T-cell (primary cell): Measurements from ENCODE around the gene DOK4. TPM values are rescaled to one million over a fixed set of nuclear protein-coding genes. Genes with fewer than 3 reads are reported as not detected.

Experiments
- ATAC-seq, 4 experiments: fragments of 200-7000 bp in 3 of 4; fragments of 150-1000 bp in 1 of 4; cut with Tn5 transposase; replicated peaks in 1 of 4; 1 replicate in 3 of 4; 2 replicates in 1 of 4; pipeline ENCODE4 v1.10.0; 2021; ENCODE audit warnings: moderate library complexity in 3 of 4, mild to moderate bottlenecking in 2 of 4, moderate number of reproducible peaks in 1 of 4
- CTCF ChIA-PET, 2 donors: fragments of 300-600 bp; sonication (Branson Sonifier 250); formaldehyde crosslinking; loops; one replicate each; lab custom pipeline; 2022; ENCODE audit warnings: antibody characterized with exemption in 2 of 2; lab: Charles Lee
- POLR2A ChIA-PET, 2 donors: fragments of 300-600 bp; sonication (Branson Sonifier 250); formaldehyde crosslinking; loops; one replicate each; lab custom pipeline; 2022; ENCODE audit warnings: antibody characterized with exemption in 2 of 2; lab: Charles Lee
- DNase-seq, 35 experiments: peaks; one replicate each; pipeline versions ENCODE4 v3.0.0 to v3.0.0-alpha.2; 2013 to 2023
- H3K27ac ChIP-seq: one replicate; pipeline ENCODE4 v1.5.1; 2013; ENCODE audit warnings: low read length
- H3K27me3 ChIP-seq, 2 experiments: replicated peaks in 1 of 2; 1 replicate in 1 of 2; 2 replicates in 1 of 2; pipeline versions ENCODE4 v1.6.1 to v1.7.0; 2013; ENCODE audit warnings: low read length in 1 of 2, mixed read lengths in 1 of 2; ENCODE audit not compliant: control insufficient read depth in 2 of 2, insufficient read depth in 2 of 2; ENCODE audit errors: extremely low read depth in 1 of 2
- H3K36me3 ChIP-seq, 2 donors: 1 replicate in 1 of 2; 2 replicates in 1 of 2; pipeline versions ENCODE4 v1.6.1 to v1.7.0; 2013; ENCODE audit warnings: low read length in 1 of 2; ENCODE audit not compliant: control insufficient read depth in 2 of 2, insufficient read depth in 1 of 2; ENCODE audit errors: extremely low read depth in 1 of 2
- H3K4me1 ChIP-seq, 2 experiments: 1 replicate in 1 of 2; 2 replicates in 1 of 2; pipeline versions ENCODE4 v1.6.1 to v1.7.0; 2013; ENCODE audit warnings: low read length in 2 of 2, mixed read lengths in 1 of 2; ENCODE audit not compliant: insufficient read depth in 2 of 2, control insufficient read depth in 1 of 2; ENCODE audit errors: extremely low read depth in 1 of 2
- H3K4me3 ChIP-seq, 2 donors: 1 replicate in 1 of 2; 2 replicates in 1 of 2; pipeline versions ENCODE4 v1.5.1 to v1.7.0; 2013; ENCODE audit warnings: mild to moderate bottlenecking in 2 of 2, low read length in 1 of 2, moderate library complexity in 1 of 2; ENCODE audit not compliant: control insufficient read depth in 1 of 2; ENCODE audit errors: extremely low read depth in 1 of 2
- H3K9me3 ChIP-seq: 2 replicates; pipeline ENCODE4 v1.7.0; 2013
- H3K27ac Mint-ChIP-seq, 2 donors: one replicate each; pipeline ENCODE4 v1.8.0; 2020 to 2021; ENCODE audit warnings: mild to moderate bottlenecking in 2 of 2, mixed read lengths in 2 of 2
- H3K27me3 Mint-ChIP-seq, 2 donors: one replicate each; pipeline ENCODE4 v1.8.0; 2021 to 2022; ENCODE audit warnings: mixed read lengths in 2 of 2
- H3K36me3 Mint-ChIP-seq: one replicate; pipeline ENCODE4 v1.8.0; 2021; ENCODE audit warnings: mixed read lengths
- H3K4me1 Mint-ChIP-seq, 3 donors: one replicate each; pipeline ENCODE4 v1.8.0; 2020 to 2022; ENCODE audit warnings: mixed read lengths in 3 of 3, mild to moderate bottlenecking in 1 of 3
- H3K4me3 Mint-ChIP-seq, 3 donors: one replicate each; pipeline ENCODE4 v1.8.0; 2020 to 2022; ENCODE audit warnings: mild to moderate bottlenecking in 3 of 3, mixed read lengths in 3 of 3, moderate library complexity in 3 of 3
- H3K9me3 Mint-ChIP-seq, 3 donors: one replicate each; pipeline ENCODE4 v1.8.0; 2020 to 2022; ENCODE audit warnings: mixed read lengths in 3 of 3
- WGBS: methylation state at CpG from one replicate; pipeline ENCODE4 v1.1.5; 2013; ENCODE audit warnings: missing lambda C conversion rate; ENCODE audit not compliant: insufficient coverage; 5-methylcytosine and 5-hydroxymethylcytosine counted together
- total RNA-seq, 35 experiments: library from RNA in 6 of 35; stranded (reverse) in 6 of 35; fragments of 120-200 nt in 1 of 35; gene quantifications; one replicate each; pipeline versions ENCODE4 v1.2.1 to v1.2.4 and lab custom pipeline; 2013 to 2026

DOK4 gene
- total RNA-seq, 5 donors from 2014 or later (not counting 1 experiment from before 2014, with no cell fraction given): 2.2 to 4.1 (median 3.1) TPM

DNA sequence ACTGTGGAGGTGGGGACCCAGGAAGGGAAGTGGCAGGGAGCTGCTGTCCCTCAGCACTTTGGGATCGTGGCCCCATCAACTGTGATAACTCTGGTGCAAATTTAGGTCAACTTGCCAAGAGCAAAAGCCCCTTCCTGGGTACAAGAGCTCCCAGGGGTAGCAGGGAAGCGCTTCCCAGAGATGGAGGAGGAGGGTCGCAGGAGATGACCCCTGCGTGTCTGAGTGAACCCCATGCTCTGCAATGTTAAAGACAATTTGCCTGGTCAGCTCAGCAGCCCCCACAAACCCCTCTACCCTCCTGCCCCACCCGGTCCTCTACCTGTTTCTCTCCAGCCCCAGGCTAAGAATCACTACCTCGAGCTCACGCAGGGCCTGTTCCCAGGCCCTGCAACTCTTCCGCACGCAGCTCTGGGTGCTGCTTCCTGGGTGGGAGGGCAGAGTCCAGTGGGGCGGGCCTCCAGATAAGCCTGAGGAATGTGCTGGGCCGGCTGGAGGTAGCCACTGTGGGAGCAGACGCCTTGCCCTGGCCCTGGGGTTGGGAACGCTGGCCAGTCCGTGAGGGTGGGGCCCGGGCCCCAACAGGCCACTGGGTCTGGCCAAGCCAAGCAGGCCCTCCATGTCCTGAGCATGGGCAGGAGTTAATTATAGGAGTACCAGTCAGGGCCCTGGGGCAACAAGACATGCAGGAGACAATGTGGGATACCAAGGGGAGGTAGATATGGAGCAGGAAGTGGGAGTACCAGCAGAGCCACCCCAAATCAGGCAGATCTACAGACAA lies 6.1 kb downstream of the DOK4 start:
- Histone ChIP-seq H3K4me3 (no peak overlapping the region), H3K27ac (no peak overlapping the region), H3K27me3 (no peaks in the 10 kb centered on the region), H3K36me3 (no peaks in the 10 kb centered on the region), H3K4me1 (peaks cover 4 to 30% of the 10 kb centered on the region in 2 experiments), H3K9me3 (no peaks in the 10 kb centered on the region)
- 90% methylated on average over 12 of the region's 15 CpGs for WGBS
- Mint-ChIP-seq H3K4me1 (peaks cover 16 to 22% (median 21%) of the 10 kb centered on the region in 3 donors), H3K27me3 (no peaks in the 10 kb centered on the region), H3K36me3 (no peaks in the 10 kb centered on the region), H3K9me3 (no peaks in the 10 kb centered on the region), H3K27ac (no peak overlapping the region), H3K4me3 (no peak overlapping the region)
- DNase-seq (no peak), ATAC-seq (no peak)
- ChIA-PET CTCF (no interaction called here), POLR2A (no interaction called here)

DNA sequence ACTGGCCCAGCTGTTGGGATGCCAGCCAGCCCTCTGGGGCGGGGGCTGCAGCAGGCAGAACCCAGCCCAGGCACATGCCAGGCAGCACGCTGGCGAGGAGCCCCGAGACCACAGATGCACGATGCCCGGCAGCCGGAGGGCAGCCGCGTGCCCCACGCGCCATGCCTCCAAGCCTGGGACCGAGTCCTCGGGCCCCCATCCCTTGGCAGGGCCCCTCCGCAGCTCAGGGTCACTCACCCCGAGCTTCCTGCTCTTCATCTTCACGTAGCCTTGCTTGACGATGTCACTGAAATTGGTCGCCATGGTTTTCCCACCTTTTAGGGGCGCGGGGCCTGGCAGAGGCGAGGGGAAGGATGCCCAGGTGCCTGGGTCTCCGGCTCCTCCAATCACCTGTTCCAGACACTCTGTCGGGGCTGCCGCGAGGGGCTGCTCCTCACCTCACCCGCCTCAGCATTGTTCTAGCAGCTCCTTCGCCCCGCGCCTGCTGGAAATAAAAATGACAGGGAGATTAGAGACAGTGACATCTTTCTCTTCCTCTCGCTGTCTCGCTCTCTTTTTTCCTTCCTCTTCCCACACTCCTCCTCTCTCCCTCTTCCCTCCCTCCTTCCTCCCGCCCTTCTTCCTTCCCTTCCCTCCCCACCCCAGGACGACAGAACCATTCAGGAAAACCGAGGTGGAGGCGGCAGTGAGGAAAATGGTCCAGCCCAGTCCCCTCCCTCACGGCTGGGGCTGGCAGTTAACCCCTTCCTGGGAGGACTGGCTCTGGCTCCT lies 6.9 kb downstream of the DOK4 start:
- Mint-ChIP-seq H3K27ac (peak overlapping the region in 1 of 2 donors; percentile 28), H3K4me1 (peaks cover 13 to 19% (median 13%) of the 10 kb centered on the region in 3 donors), H3K36me3 (no peaks in the 10 kb centered on the region), H3K9me3 (no peaks in the 10 kb centered on the region), H3K4me3 (no peak overlapping the region), H3K27me3 (no peaks in the 10 kb centered on the region)
- H3K9me3 ChIP-seq: no peaks in the 10 kb centered on the region
- DNase-seq (no peak), ATAC-seq (no peak)
- no peaks in the 10 kb centered on the region for H3K27me3 ChIP-seq
- H3K4me3 ChIP-seq: no peak overlapping the region
- H3K36me3 ChIP-seq: no peaks in the 10 kb centered on the region
- ChIA-PET CTCF (no interaction called here), POLR2A (interaction anchor here in 1 of 2 donors (0.6 kb wide), 1 partner anchor 48 kb away, joined by 3 read pairs; no protein-coding TSS in a partner anchor)
- WGBS: 80% methylated on average over 25 of the region's 36 CpGs
- H3K27ac ChIP-seq: no peak overlapping the region
- peaks cover 4 to 23% of the 10 kb centered on the region in 2 experiments for H3K4me1 ChIP-seq

DNA sequence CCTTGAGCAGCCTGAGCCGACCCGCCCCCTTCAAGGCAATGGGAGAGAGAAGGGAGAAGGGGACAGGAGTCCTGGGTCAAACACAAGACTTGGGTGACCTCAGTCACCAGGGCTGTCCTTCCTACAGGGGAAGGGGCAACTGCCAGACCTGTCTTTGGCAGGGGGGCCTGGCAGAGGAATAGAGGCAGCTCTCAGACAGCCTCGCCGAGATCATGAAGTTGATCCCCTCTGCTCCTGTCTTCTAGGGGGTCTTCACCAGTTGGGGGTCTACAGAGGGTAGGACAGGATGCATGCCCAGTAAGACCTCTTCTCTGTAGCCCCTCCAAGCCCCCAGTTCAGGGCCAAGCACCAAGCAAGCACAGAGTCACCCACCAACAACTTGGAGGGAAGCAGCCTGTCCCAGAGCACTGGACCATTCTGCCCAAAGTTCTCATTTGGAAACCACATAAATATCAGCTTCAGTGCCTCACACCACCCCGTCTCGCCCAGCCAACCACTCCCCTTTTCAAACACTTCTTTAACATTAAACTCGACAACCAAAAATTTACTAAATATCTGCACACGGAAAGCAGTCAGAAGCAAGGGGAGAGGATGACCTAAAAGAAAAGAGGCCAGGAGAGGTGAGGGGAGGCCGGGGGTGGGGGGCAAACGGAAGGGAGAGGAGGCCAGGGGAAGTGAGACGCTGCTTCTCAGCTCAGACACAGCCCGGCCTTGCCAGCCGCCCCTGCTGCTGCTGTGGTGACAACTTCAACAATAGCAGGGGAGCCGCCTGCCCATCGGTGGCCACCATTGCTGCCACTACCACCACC lies 7.7 kb downstream of the DOK4 start:
- Mint-ChIP-seq H3K36me3 (no peaks in the 10 kb centered on the region), H3K9me3 (no peaks in the 10 kb centered on the region), H3K4me1 (peaks cover 12 to 19% (median 13%) of the 10 kb centered on the region in 3 donors), H3K27me3 (no peaks in the 10 kb centered on the region), H3K27ac (no peak overlapping the region), H3K4me3 (no peak overlapping the region)
- ChIA-PET CTCF (interaction anchor here in 1 of 2 donors (1.0 kb wide), 1 partner anchor 41 kb away, joined by 3 read pairs; no protein-coding TSS in a partner anchor), POLR2A (interaction anchor here in 1 of 2 donors (0.6 kb wide), 1 partner anchor 47 kb away, joined by 3 read pairs; no protein-coding TSS in a partner anchor)
- H3K27ac ChIP-seq: no peak overlapping the region
- no peak for ATAC-seq
- no peak overlapping the region for H3K4me3 ChIP-seq
- DNase-seq: no peak
- H3K36me3 ChIP-seq: no peaks in the 10 kb centered on the region
- peaks cover 4 to 23% of the 10 kb centered on the region in 2 experiments for H3K4me1 ChIP-seq
- no peaks in the 10 kb centered on the region for H3K9me3 ChIP-seq
- no peaks in the 10 kb centered on the region for H3K27me3 ChIP-seq
- 71% methylated on average over 9 of the region's 15 CpGs for WGBS

DNA sequence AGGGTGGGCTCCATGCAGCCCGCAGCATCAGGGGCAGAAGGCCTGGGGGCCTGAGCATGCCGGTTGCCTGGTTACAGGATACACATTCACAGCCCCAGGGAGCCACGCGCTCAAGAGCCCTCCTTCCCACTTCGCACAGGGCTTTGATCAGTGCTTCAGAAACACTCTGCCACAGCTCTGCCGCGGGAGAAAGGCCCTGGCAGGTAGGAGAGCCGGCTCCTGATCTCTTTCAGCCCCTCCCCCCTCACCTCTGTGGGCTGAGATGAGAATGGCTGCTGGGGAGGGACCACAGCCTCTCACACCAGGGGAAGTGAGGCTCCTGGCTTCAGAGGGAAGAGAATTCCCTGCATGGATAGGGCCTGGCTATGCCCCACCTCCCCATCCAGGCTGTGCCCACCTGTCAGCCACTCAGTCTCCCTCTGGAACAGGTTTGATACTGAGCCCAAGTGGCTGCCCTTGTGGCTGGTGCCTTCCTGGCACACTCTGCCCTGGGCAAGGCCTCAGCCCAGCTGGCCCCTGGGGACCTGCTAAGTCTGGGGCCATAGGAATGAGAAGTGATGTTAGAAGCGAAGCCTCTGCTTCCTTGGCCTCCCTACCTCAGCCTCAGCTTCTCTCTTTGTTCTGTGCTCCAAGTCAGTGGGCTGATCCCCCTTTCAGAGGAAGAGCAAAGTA lies 8.6 kb downstream of the DOK4 start:
- Histone ChIP-seq H3K4me1 (peaks cover 4 to 23% of the 10 kb centered on the region in 2 experiments), H3K27me3 (no peaks in the 10 kb centered on the region), H3K36me3 (peaks cover 0 to 3% of the 10 kb centered on the region in 2 donors), H3K4me3 (no peak overlapping the region), H3K9me3 (no peaks in the 10 kb centered on the region), H3K27ac (no peak overlapping the region)
- Mint-ChIP-seq H3K9me3 (no peaks in the 10 kb centered on the region), H3K27me3 (no peaks in the 10 kb centered on the region), H3K4me1 (peaks cover 12 to 19% (median 13%) of the 10 kb centered on the region in 3 donors), H3K4me3 (no peak overlapping the region), H3K27ac (no peak overlapping the region), H3K36me3 (no peaks in the 10 kb centered on the region)
- DNase-seq (no peak), ATAC-seq (no peak)
- ChIA-PET POLR2A (no interaction called here), CTCF (interaction anchor here in 1 of 2 donors (0.6 to 1.0 kb wide), 2 partner anchors 42 to 608 kb away, joined by 3 read pairs; no protein-coding TSS in a partner anchor)
- 100% methylated on average over 2 of the region's 9 CpGs for WGBS

DNA sequence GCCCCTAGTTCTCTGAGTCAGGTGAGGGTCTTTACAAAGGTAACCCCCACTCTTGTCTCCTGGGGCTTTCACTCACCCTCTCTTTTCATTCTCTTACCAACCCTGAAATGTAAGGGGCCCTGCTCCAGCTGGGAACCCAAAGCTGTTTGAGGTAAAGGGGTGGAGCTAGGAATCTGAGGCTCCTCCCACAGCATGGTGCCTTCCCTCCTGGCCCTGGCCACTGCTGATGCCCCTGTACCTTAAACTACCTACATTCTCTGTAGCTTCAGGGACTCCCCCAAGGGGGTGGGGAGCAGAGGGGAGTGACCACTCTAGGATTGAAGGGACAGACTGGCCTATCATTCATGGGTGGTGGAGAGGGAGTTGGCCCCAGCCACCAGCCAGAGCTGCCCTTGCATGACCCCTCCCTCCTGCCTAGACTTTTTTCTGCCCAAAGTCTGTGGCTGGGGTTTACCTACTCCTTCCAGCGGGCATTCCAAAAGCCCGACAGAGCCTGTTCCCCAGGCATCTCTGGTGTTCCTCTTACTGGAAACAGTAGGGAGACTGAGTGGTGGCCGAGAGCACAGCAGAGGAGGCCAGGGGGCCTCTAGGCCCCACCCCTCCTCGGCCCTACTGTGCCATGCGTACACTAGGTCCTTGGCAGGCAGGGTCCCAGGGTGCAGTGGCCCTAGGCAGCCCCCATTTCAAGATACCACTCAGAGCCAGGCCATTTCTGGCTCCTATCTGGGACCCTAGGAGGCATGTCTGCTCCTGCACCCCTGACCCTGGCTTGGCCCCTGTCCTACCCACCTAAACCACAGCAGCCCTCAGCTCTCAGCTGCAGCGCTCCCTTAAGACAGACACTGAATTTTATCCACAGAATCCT lies 9.5 kb downstream of the DOK4 start:
- Histone ChIP-seq H3K27me3 (no peaks in the 10 kb centered on the region), H3K27ac (peak overlapping the region; percentile 34), H3K36me3 (peaks cover 4 to 11% of the 10 kb centered on the region in 2 donors), H3K4me3 (no peak overlapping the region), H3K4me1 (peaks cover 6 to 26% of the 10 kb centered on the region in 2 experiments), H3K9me3 (no peaks in the 10 kb centered on the region)
- H3K4me3 Mint-ChIP-seq: peak overlapping the region in 1 of 3 donors; percentile 34
- H3K27ac Mint-ChIP-seq: peak overlapping the region in 1 of 2 donors; percentile 72
- ATAC-seq (no peak), DNase-seq (no peak)
- CTCF ChIA-PET: interaction anchor here in 1 of 2 donors (0.6 kb wide), 2 partner anchors 58 to 607 kb away, joined by 3 read pairs; no protein-coding TSS in a partner anchor
- WGBS: 91% methylated on average over 5 of the region's 6 CpGs
- peaks cover 13 to 19% (median 17%) of the 10 kb centered on the region in 3 donors for H3K4me1 Mint-ChIP-seq
- H3K9me3 Mint-ChIP-seq: no peaks in the 10 kb centered on the region
- POLR2A ChIA-PET: interaction anchor here in 1 of 2 donors (0.9 kb wide), 1 partner anchor 46 kb away, joined by 3 read pairs; no protein-coding TSS in a partner anchor
- no peaks in the 10 kb centered on the region for H3K27me3 Mint-ChIP-seq
- H3K36me3 Mint-ChIP-seq: peaks cover 3% of the 10 kb centered on the region
